WTC11 (cell line): ENCODE results near the gene LETM1. TPM values are rescaled to one million over a fixed set of nuclear protein-coding genes. Genes with fewer than 3 reads are reported as not detected.

ENCODE experiments used
- ATAC-seq: fragments of 200-7000 bp; cut with Tn5 transposase; 2 replicates; pipeline ENCODE4 v1.10.0; 2021; ENCODE audit warnings: mild to moderate bottlenecking, moderate library complexity
- CTCF ChIA-PET: fragments of 300-600 bp; sonication (Branson Sonifier 250); formaldehyde crosslinking; loops from one replicate; lab custom pipeline; 2021; ENCODE audit warnings: antibody characterized with exemption; lab: Charles Lee
- POLR2A ChIA-PET: fragments of 350-600 bp; sonication (Branson Sonifier 250); formaldehyde crosslinking; loops from one replicate; lab custom pipeline; 2021; ENCODE audit warnings: antibody characterized with exemption; lab: Charles Lee
- DNase-seq: peaks from one replicate; pipeline ENCODE4 v3.0.0; 2021; ENCODE audit warnings: low spot score
- H3K27ac Mint-ChIP-seq: 2 replicates; pipeline ENCODE4 v1.8.0; 2021; ENCODE audit warnings: mixed read lengths
- H3K27me3 Mint-ChIP-seq: 2 replicates; pipeline ENCODE4 v1.8.0; 2021; ENCODE audit warnings: low read depth, mild to moderate bottlenecking, moderate library complexity, mixed read lengths
- H3K36me3 Mint-ChIP-seq: 2 replicates; pipeline ENCODE4 v1.8.0; 2021; ENCODE audit warnings: mixed read lengths
- H3K4me1 Mint-ChIP-seq: 2 replicates; pipeline ENCODE4 v1.8.0; 2022; ENCODE audit warnings: mixed read lengths
- H3K4me3 Mint-ChIP-seq: 2 replicates; pipeline ENCODE4 v1.8.0; 2021; ENCODE audit warnings: mild to moderate bottlenecking, moderate library complexity, mixed read lengths
- H3K9me3 Mint-ChIP-seq: 2 replicates; pipeline ENCODE4 v1.8.0; 2021; ENCODE audit warnings: mixed read lengths
- FOXJ3 ChIP-seq: sonication (generic); formaldehyde crosslinking; IDR thresholded peaks from 2 replicates; pipeline ENCODE4 v1.9.0; 2021; ENCODE audit warnings: missing genetic modification reagents, mild to moderate bottlenecking, borderline replicate concordance
- FOXK1 ChIP-seq: sonication (generic); formaldehyde crosslinking; IDR thresholded peaks from 2 replicates; pipeline ENCODE4 v1.8.0; 2022; ENCODE audit warnings: mild to moderate bottlenecking, moderate library complexity, missing genetic modification reagents
- NFYB ChIP-seq: sonication (generic); formaldehyde crosslinking; conservative IDR thresholded peaks from 2 replicates; pipeline ENCODE4 v1.8.0; 2022; ENCODE audit warnings: low read depth, missing genetic modification reagents
- OVOL2 ChIP-seq: fragments of 250-450 bp; sonication (Bioruptor Pico); IDR thresholded peaks from 2 replicates; pipeline ENCODE4 v1.9.0; 2021; ENCODE audit warnings: mild to moderate bottlenecking, borderline replicate concordance
- RORB ChIP-seq: fragments of 250-450 bp; sonication (Bioruptor Pico); IDR thresholded peaks from 2 replicates; pipeline ENCODE4 v1.9.0; 2021; ENCODE audit warnings: mild to moderate bottlenecking
- SMAD4 ChIP-seq: sonication (generic); formaldehyde crosslinking; IDR thresholded peaks from 2 replicates; pipeline ENCODE4 v1.8.0; 2022; ENCODE audit warnings: mild to moderate bottlenecking, missing genetic modification reagents
- SOX15 ChIP-seq: fragments of 250-450 bp; sonication (Bioruptor Pico); IDR thresholded peaks from 2 replicates; pipeline ENCODE4 v1.9.0; 2021; ENCODE audit warnings: mild to moderate bottlenecking
- TEAD1 ChIP-seq: sonication (generic); formaldehyde crosslinking; IDR thresholded peaks from 2 replicates; pipeline ENCODE4 v1.8.0; 2022; ENCODE audit warnings: mild to moderate bottlenecking, missing genetic modification reagents
- TEAD4 ChIP-seq: sonication (generic); formaldehyde crosslinking; IDR thresholded peaks from 2 replicates; pipeline ENCODE4 v1.8.0; 2022; ENCODE audit warnings: mild to moderate bottlenecking, missing genetic modification reagents
- ZBTB21 ChIP-seq: sonication (generic); formaldehyde crosslinking; IDR thresholded peaks from 2 replicates; pipeline ENCODE4 v1.8.1; 2023; ENCODE audit warnings: mild to moderate bottlenecking, missing genetic modification reagents, borderline replicate concordance
- ZNF138 ChIP-seq: sonication (generic); formaldehyde crosslinking; conservative IDR thresholded peaks from 2 replicates; pipeline ENCODE4 v1.8.1; 2022; ENCODE audit warnings: mild to moderate bottlenecking, moderate library complexity, missing genetic modification reagents
- ZNF396 ChIP-seq: fragments of 250-450 bp; sonication (Bioruptor Pico); IDR thresholded peaks from 2 replicates; pipeline ENCODE4 v1.8.0; 2021; ENCODE audit warnings: mild to moderate bottlenecking, moderate library complexity, borderline replicate concordance
- ZNF671 ChIP-seq: fragments of 250-450 bp; sonication (Bioruptor Pico); IDR thresholded peaks from 2 replicates; pipeline ENCODE4 v1.8.0; 2021; ENCODE audit warnings: mild to moderate bottlenecking
- total RNA-seq: library from RNA; stranded (reverse); gene quantifications from 3 replicates; pipeline ENCODE4 v1.2.3, GENCODE V29; 2021
- TF ChIP-seq, protein P1 (sequence below): sonication (generic); formaldehyde crosslinking; IDR thresholded peaks from 2 replicates; pipeline ENCODE4 v1.8.0; 2022; ENCODE audit warnings: missing genetic modification reagents
- TF ChIP-seq, protein P2 (sequence below): sonication (generic); formaldehyde crosslinking; IDR thresholded peaks from 2 replicates; pipeline ENCODE4 v1.8.1; 2023; ENCODE audit warnings: mild to moderate bottlenecking, missing genetic modification reagents
- TF ChIP-seq, protein P3 (sequence below): sonication (generic); formaldehyde crosslinking; IDR thresholded peaks from 2 replicates; pipeline ENCODE4 v1.8.0; 2023; ENCODE audit warnings: missing genetic modification reagents, mild to moderate bottlenecking, borderline replicate concordance
- TF ChIP-seq, protein P4 (sequence below): sonication (generic); formaldehyde crosslinking; IDR thresholded peaks from 2 replicates; pipeline ENCODE4 v1.8.1; 2022; ENCODE audit warnings: mild to moderate bottlenecking, moderate library complexity, missing genetic modification reagents
- TF ChIP-seq, protein P5 (sequence below): sonication (generic); formaldehyde crosslinking; IDR thresholded peaks from 2 replicates; pipeline ENCODE4 v1.8.1; 2022; ENCODE audit warnings: mild to moderate bottlenecking, missing genetic modification reagents, moderate library complexity, borderline replicate concordance
- TF ChIP-seq, protein P6 (sequence below): fragments of 250-450 bp; sonication (Bioruptor Pico); IDR thresholded peaks from 2 replicates; pipeline ENCODE4 v1.9.0; 2021; ENCODE audit warnings: mild to moderate bottlenecking, borderline replicate concordance

The LETM1 gene
- total RNA-seq, 1 experiment from 2014 or later = 66.7 TPM

DNA sequence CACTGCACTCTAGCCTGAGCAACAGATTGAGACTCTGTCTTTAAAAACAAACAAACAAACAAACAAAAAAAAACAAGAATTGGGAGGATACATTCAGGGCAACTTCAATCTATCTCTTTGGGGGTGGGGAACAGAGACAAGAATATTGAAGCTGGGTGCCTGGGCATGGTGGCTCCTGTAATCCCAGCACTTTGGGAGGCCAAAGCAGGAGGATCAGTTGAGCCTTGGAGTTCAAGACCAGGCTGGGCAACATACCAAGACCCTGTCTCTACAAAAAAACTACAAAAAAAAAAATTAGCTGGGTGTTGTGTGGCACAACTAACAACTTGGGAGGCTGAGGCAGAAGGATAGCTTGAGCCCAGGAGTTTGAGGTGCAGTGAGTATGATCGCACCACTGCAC lies 1.2 kb downstream of the LETM1 start (continued):
- TF ChIP-seq ZNF671 (CRISPR knock-in tag) = no peak
- TF ChIP-seq SOX15 = no peak
- no peak for TF ChIP-seq ZNF138 (CRISPR knock-in tag)
- TF ChIP-seq, protein P1, sequence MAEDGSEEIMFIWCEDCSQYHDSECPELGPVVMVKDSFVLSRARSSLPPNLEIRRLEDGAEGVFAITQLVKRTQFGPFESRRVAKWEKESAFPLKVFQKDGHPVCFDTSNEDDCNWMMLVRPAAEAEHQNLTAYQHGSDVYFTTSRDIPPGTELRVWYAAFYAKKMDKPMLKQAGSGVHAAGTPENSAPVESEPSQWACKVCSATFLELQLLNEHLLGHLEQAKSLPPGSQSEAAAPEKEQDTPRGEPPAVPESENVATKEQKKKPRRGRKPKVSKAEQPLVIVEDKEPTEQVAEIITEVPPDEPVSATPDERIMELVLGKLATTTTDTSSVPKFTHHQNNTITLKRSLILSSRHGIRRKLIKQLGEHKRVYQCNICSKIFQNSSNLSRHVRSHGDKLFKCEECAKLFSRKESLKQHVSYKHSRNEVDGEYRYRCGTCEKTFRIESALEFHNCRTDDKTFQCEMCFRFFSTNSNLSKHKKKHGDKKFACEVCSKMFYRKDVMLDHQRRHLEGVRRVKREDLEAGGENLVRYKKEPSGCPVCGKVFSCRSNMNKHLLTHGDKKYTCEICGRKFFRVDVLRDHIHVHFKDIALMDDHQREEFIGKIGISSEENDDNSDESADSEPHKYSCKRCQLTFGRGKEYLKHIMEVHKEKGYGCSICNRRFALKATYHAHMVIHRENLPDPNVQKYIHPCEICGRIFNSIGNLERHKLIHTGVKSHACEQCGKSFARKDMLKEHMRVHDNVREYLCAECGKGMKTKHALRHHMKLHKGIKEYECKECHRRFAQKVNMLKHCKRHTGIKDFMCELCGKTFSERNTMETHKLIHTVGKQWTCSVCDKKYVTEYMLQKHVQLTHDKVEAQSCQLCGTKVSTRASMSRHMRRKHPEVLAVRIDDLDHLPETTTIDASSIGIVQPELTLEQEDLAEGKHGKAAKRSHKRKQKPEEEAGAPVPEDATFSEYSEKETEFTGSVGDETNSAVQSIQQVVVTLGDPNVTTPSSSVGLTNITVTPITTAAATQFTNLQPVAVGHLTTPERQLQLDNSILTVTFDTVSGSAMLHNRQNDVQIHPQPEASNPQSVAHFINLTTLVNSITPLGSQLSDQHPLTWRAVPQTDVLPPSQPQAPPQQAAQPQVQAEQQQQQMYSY (CRISPR knock-in tag) = no peak
- TF ChIP-seq OVOL2 (CRISPR knock-in tag) = no peak
- TF ChIP-seq TEAD4 (CRISPR knock-in tag) = no peak
- TF ChIP-seq, protein P2, sequence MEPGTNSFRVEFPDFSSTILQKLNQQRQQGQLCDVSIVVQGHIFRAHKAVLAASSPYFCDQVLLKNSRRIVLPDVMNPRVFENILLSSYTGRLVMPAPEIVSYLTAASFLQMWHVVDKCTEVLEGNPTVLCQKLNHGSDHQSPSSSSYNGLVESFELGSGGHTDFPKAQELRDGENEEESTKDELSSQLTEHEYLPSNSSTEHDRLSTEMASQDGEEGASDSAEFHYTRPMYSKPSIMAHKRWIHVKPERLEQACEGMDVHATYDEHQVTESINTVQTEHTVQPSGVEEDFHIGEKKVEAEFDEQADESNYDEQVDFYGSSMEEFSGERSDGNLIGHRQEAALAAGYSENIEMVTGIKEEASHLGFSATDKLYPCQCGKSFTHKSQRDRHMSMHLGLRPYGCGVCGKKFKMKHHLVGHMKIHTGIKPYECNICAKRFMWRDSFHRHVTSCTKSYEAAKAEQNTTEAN = no peak
- TF ChIP-seq, all 79 proteins: peak for 0

DNA sequence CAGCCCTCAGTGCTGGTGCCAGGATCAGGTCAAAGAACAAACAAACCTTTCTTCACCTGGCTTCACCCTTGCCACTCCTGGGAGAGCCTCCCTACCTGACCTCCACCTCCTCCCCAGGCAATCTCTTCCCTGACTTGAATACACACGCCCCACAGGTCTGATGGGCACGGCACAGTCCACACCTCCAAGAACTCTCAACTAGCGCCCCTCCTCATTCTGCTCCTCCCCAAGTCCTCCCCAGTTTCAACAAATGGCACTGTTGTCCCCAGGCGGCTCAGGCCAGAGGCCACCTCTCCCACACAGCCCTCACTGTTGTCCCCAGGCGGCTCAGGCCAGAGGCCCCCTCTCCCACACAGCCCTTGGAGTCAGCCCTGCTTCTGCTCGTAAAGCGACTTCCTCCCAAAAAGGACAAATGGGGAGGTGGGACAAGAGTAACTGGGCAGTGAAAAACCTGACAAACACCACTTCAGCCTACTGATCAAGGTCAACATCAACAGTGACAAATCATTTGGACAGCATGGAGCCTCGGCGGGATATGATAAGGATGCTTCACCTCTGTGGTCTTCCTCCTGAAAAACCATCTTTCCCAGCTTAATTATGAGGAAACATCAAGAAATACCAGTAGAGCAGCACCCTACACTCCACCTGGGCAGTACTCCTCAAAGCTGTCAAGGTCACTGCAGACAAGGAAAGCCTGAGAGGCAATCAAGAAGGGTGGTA lies 2.9 kb downstream of the LETM1 start:
- H3K36me3 Mint-ChIP-seq = peaks cover 3% of the 10 kb centered on the region; the same call in 1 of the 2 replicates
- peaks cover 18% of the 10 kb centered on the region for H3K27me3 Mint-ChIP-seq
- no peaks in the 10 kb centered on the region for H3K9me3 Mint-ChIP-seq
- H3K4me3 Mint-ChIP-seq = no peak overlapping the region
- 0 out of 2 replicates have a peak overlapping the region, but pooled peaks have one; percentile 5 for H3K27ac Mint-ChIP-seq
- DNase-seq (no peak), ATAC-seq (no peak)
- ChIA-PET CTCF (interaction anchor here (1.0 to 1.5 kb wide), 4 partner anchors 11 to 126 kb away, joined by 3 to 5 read pairs (median 3); no protein-coding TSS in a partner anchor), POLR2A (no interaction called here)
- H3K4me1 Mint-ChIP-seq = peaks cover 20% of the 10 kb centered on the region
- TF ChIP-seq SMAD4 (no peak), FOXK1 (CRISPR knock-in tag) (no peak), TEAD1 (no peak), ZBTB21 (CRISPR knock-in tag) (no peak), RORB (no peak), ZNF671 (CRISPR knock-in tag) (no peak), SOX15 (no peak), NFYB (CRISPR knock-in tag) (no peak), ZNF396 (CRISPR knock-in tag) (no peak), FOXJ3 (CRISPR knock-in tag) (no peak)
- TF ChIP-seq, protein P3, sequence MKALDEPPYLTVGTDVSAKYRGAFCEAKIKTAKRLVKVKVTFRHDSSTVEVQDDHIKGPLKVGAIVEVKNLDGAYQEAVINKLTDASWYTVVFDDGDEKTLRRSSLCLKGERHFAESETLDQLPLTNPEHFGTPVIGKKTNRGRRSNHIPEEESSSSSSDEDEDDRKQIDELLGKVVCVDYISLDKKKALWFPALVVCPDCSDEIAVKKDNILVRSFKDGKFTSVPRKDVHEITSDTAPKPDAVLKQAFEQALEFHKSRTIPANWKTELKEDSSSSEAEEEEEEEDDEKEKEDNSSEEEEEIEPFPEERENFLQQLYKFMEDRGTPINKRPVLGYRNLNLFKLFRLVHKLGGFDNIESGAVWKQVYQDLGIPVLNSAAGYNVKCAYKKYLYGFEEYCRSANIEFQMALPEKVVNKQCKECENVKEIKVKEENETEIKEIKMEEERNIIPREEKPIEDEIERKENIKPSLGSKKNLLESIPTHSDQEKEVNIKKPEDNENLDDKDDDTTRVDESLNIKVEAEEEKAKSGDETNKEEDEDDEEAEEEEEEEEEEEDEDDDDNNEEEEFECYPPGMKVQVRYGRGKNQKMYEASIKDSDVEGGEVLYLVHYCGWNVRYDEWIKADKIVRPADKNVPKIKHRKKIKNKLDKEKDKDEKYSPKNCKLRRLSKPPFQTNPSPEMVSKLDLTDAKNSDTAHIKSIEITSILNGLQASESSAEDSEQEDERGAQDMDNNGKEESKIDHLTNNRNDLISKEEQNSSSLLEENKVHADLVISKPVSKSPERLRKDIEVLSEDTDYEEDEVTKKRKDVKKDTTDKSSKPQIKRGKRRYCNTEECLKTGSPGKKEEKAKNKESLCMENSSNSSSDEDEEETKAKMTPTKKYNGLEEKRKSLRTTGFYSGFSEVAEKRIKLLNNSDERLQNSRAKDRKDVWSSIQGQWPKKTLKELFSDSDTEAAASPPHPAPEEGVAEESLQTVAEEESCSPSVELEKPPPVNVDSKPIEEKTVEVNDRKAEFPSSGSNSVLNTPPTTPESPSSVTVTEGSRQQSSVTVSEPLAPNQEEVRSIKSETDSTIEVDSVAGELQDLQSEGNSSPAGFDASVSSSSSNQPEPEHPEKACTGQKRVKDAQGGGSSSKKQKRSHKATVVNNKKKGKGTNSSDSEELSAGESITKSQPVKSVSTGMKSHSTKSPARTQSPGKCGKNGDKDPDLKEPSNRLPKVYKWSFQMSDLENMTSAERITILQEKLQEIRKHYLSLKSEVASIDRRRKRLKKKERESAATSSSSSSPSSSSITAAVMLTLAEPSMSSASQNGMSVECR (CRISPR knock-in tag) = no peak
- TF ChIP-seq, protein P4, sequence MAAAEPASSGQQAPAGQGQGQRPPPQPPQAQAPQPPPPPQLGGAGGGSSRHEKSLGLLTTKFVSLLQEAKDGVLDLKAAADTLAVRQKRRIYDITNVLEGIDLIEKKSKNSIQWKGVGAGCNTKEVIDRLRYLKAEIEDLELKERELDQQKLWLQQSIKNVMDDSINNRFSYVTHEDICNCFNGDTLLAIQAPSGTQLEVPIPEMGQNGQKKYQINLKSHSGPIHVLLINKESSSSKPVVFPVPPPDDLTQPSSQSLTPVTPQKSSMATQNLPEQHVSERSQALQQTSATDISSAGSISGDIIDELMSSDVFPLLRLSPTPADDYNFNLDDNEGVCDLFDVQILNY (CRISPR knock-in tag) = no peak
- TF ChIP-seq, protein P5, sequence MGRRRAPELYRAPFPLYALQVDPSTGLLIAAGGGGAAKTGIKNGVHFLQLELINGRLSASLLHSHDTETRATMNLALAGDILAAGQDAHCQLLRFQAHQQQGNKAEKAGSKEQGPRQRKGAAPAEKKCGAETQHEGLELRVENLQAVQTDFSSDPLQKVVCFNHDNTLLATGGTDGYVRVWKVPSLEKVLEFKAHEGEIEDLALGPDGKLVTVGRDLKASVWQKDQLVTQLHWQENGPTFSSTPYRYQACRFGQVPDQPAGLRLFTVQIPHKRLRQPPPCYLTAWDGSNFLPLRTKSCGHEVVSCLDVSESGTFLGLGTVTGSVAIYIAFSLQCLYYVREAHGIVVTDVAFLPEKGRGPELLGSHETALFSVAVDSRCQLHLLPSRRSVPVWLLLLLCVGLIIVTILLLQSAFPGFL (CRISPR knock-in tag) = no peak
- TF ChIP-seq, protein P6, sequence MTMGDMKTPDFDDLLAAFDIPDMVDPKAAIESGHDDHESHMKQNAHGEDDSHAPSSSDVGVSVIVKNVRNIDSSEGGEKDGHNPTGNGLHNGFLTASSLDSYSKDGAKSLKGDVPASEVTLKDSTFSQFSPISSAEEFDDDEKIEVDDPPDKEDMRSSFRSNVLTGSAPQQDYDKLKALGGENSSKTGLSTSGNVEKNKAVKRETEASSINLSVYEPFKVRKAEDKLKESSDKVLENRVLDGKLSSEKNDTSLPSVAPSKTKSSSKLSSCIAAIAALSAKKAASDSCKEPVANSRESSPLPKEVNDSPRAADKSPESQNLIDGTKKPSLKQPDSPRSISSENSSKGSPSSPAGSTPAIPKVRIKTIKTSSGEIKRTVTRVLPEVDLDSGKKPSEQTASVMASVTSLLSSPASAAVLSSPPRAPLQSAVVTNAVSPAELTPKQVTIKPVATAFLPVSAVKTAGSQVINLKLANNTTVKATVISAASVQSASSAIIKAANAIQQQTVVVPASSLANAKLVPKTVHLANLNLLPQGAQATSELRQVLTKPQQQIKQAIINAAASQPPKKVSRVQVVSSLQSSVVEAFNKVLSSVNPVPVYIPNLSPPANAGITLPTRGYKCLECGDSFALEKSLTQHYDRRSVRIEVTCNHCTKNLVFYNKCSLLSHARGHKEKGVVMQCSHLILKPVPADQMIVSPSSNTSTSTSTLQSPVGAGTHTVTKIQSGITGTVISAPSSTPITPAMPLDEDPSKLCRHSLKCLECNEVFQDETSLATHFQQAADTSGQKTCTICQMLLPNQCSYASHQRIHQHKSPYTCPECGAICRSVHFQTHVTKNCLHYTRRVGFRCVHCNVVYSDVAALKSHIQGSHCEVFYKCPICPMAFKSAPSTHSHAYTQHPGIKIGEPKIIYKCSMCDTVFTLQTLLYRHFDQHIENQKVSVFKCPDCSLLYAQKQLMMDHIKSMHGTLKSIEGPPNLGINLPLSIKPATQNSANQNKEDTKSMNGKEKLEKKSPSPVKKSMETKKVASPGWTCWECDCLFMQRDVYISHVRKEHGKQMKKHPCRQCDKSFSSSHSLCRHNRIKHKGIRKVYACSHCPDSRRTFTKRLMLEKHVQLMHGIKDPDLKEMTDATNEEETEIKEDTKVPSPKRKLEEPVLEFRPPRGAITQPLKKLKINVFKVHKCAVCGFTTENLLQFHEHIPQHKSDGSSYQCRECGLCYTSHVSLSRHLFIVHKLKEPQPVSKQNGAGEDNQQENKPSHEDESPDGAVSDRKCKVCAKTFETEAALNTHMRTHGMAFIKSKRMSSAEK (CRISPR knock-in tag) = no peak
